ENCODE results near the gene OR2D2.

DNA sequence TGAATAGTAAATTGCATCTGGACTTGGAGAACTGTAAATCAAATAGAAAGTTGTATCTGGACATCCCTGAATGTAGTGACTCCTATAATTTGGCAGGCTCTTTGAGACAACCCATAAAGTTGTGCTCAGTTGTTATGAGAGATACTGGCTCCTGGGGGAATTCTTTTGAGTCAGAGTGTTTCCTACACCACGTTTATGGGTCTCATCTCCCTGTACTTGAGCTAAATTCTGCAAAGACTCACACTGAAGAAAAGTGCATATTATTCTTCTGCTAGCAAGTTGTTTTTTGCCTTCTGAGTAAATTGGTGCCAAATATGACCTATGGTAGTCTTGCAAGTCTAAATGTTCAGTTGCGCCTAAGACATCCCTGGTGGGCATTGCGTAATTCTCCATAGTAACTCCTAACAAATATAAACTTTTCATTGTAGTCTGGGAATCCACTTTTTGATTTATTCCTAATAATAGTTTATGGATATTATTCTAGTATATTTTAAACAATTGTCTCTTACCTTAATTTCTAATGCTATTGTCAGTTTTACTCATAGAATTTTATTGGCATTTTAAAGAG lies 38.9 kb upstream of the OR2D2 start:
- TF ChIP-seq, protein P1, sequence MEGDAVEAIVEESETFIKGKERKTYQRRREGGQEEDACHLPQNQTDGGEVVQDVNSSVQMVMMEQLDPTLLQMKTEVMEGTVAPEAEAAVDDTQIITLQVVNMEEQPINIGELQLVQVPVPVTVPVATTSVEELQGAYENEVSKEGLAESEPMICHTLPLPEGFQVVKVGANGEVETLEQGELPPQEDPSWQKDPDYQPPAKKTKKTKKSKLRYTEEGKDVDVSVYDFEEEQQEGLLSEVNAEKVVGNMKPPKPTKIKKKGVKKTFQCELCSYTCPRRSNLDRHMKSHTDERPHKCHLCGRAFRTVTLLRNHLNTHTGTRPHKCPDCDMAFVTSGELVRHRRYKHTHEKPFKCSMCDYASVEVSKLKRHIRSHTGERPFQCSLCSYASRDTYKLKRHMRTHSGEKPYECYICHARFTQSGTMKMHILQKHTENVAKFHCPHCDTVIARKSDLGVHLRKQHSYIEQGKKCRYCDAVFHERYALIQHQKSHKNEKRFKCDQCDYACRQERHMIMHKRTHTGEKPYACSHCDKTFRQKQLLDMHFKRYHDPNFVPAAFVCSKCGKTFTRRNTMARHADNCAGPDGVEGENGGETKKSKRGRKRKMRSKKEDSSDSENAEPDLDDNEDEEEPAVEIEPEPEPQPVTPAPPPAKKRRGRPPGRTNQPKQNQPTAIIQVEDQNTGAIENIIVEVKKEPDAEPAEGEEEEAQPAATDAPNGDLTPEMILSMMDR (IDR thresholded peaks at IDR 0.05) = no peak
- TF ChIP-seq MAFK (IDR thresholded peaks at IDR 0.05; ENCODE audit: partially characterized antibody) (no peak), JUN (IDR thresholded peaks at IDR 0.05) (no peak), POLR2A (IDR thresholded peaks at IDR 0.05; ENCODE audit: low read length) (no peak), SMC3 (IDR thresholded peaks at IDR 0.05) (no peak), NFE2L2 (conservative IDR thresholded peaks at IDR 0.05; ENCODE audit: low read length) (no peak), RCOR1 (IDR thresholded peaks at IDR 0.05; ENCODE audit: low read depth, low read length) (no peak), CBX2 (IDR thresholded peaks at IDR 0.05; ENCODE audit: borderline replicate concordance, low read depth) (no peak)
- TF ChIP-seq, protein P2, sequence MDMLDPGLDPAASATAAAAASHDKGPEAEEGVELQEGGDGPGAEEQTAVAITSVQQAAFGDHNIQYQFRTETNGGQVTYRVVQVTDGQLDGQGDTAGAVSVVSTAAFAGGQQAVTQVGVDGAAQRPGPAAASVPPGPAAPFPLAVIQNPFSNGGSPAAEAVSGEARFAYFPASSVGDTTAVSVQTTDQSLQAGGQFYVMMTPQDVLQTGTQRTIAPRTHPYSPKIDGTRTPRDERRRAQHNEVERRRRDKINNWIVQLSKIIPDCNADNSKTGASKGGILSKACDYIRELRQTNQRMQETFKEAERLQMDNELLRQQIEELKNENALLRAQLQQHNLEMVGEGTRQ (IDR thresholded peaks at IDR 0.05) = no peak
